SKM-1 (cell line): Measurements from ENCODE around the gene CSNK1G3.

Experiments
- DNase-seq: peaks from one replicate; lab custom pipeline; 2025; ENCODE audit not compliant: unreplicated experiment; lab: John Stamatoyannopoulos, UW

CSNK1G3 gene

GRCh38 chr5:123512611-123513461 lies 859 bp downstream of the CSNK1G3 start:
- DNase-seq = no peak

- no peak for DNase-seq
Observed at GRCh38 chr5:123514615-123515355, 2.8 kb downstream of the CSNK1G3 start.

- no peak for DNase-seq
Observed at GRCh38 chr5:123515904-123516303, 3.9 kb downstream of the CSNK1G3 start.

- DNase-seq = no peak
Observed at GRCh38 chr5:123517476-123517875, 5.5 kb downstream of the CSNK1G3 start.

- no peak for DNase-seq
Observed at GRCh38 chr5:123518111-123518510, 6.1 kb downstream of the CSNK1G3 start.

- DNase-seq = no peak
Observed at GRCh38 chr5:123520677-123521247, 8.8 kb downstream of the CSNK1G3 start.

- no peak for DNase-seq
Observed at GRCh38 chr5:123524146-123524545, 12.2 kb downstream of the CSNK1G3 start.

GRCh38 chr5:123527190-123527589 lies 15.2 kb downstream of the CSNK1G3 start:
- DNase-seq = no peak

GRCh38 chr5:123528065-123528464 lies 16.1 kb downstream of the CSNK1G3 start:
- DNase-seq = no peak

- no peak for DNase-seq
Observed at GRCh38 chr5:123528878-123529277, 16.9 kb downstream of the CSNK1G3 start.

GRCh38 chr5:123530728-123531127 lies 18.8 kb downstream of the CSNK1G3 start:
- no peak for DNase-seq

- no peak for DNase-seq
Observed at GRCh38 chr5:123535648-123536047, 23.7 kb downstream of the CSNK1G3 start.

GRCh38 chr5:123537256-123537655 lies 25.3 kb downstream of the CSNK1G3 start:
- no peak for DNase-seq

GRCh38 chr5:123537845-123538244 lies 25.9 kb downstream of the CSNK1G3 start:
- DNase-seq = no peak

GRCh38 chr5:123538670-123539459 lies 26.9 kb downstream of the CSNK1G3 start:
- no peak for DNase-seq

GRCh38 chr5:123540534-123540933 lies 28.6 kb downstream of the CSNK1G3 start:
- no peak for DNase-seq

- DNase-seq = no peak
Observed at GRCh38 chr5:123543438-123543837, 31.5 kb downstream of the CSNK1G3 start.

GRCh38 chr5:123545506-123545905 lies 33.5 kb downstream of the CSNK1G3 start:
- no peak for DNase-seq

GRCh38 chr5:123546657-123547056 lies 34.7 kb downstream of the CSNK1G3 start:
- no peak for DNase-seq

GRCh38 chr5:123549256-123549904 lies 37.4 kb downstream of the CSNK1G3 start:
- DNase-seq = no peak

- no peak for DNase-seq
Observed at GRCh38 chr5:123554601-123555000, 42.6 kb downstream of the CSNK1G3 start.
